GM19463 (cell line): ENCODE data around the gene FNDC3B.

Source experiments
- ATAC-seq: cut with Tn5 transposase; IDR thresholded peaks from one replicate; pipeline ENCODE4 v1.9.1; 2021; ENCODE audit warnings: mild to moderate bottlenecking, moderate library complexity; ENCODE audit not compliant: unreplicated experiment

The FNDC3B gene

GRCh38 chr3:172051957-172052354 lies 12.6 kb downstream of the FNDC3B start:
- no peak for ATAC-seq

- no peak for ATAC-seq
Observed at GRCh38 chr3:172052405-172052804, 13.0 kb downstream of the FNDC3B start.

- no peak for ATAC-seq
Observed at GRCh38 chr3:172054115-172054764, 14.9 kb downstream of the FNDC3B start.

GRCh38 chr3:172056416-172056815 lies 17.0 kb downstream of the FNDC3B start:
- no peak for ATAC-seq

- ATAC-seq = no peak
Observed at GRCh38 chr3:172057059-172057458, 17.7 kb downstream of the FNDC3B start.

GRCh38 chr3:172057624-172058327 lies 18.4 kb downstream of the FNDC3B start:
- ATAC-seq = no peak

GRCh38 chr3:172059532-172059931 lies 20.2 kb downstream of the FNDC3B start:
- no peak for ATAC-seq

GRCh38 chr3:172060234-172060633 lies 20.9 kb downstream of the FNDC3B start:
- ATAC-seq = no peak

- ATAC-seq = peak; percentile 80
Observed at GRCh38 chr3:172061724-172062184, 22.4 kb downstream of the FNDC3B start.

- ATAC-seq = no peak
Observed at GRCh38 chr3:172062761-172063160, 23.4 kb downstream of the FNDC3B start.

GRCh38 chr3:172063456-172064432 lies 24.4 kb downstream of the FNDC3B start:
- ATAC-seq = no peak

- no peak for ATAC-seq
Observed at GRCh38 chr3:172065527-172065926, 26.1 kb downstream of the FNDC3B start.

- peak; percentile 52 for ATAC-seq
Observed at GRCh38 chr3:172065967-172066762, 26.8 kb downstream of the FNDC3B start.

- ATAC-seq = no peak
Observed at GRCh38 chr3:172066880-172067796, 27.8 kb downstream of the FNDC3B start.

GRCh38 chr3:172067837-172068440 lies 28.6 kb downstream of the FNDC3B start:
- no peak for ATAC-seq

- ATAC-seq = no peak
Observed at GRCh38 chr3:172068977-172069376, 29.6 kb downstream of the FNDC3B start.

GRCh38 chr3:172069478-172069877 lies 30.1 kb downstream of the FNDC3B start:
- no peak for ATAC-seq

GRCh38 chr3:172070269-172070668 lies 30.9 kb downstream of the FNDC3B start:
- no peak for ATAC-seq

- ATAC-seq = no peak
Observed at GRCh38 chr3:172070802-172071201, 31.4 kb downstream of the FNDC3B start.
